Smooth muscle cell (in vitro differentiated cells): Measurements from ENCODE around the gene PDZRN3. TPM values are rescaled to one million over a fixed set of nuclear protein-coding genes. Genes with fewer than 3 reads are reported as not detected.

ENCODE experiments used
- DNase-seq: peaks from one replicate; lab custom pipeline; 2025; ENCODE audit not compliant: unreplicated experiment; lab: John Stamatoyannopoulos, UW
- H2AFZ ChIP-seq: fragments of 200-600 bp; sonication (generic); 2 replicates; pipeline ENCODE4 v1.6.0; 2016; ENCODE audit warnings: antibody characterized with exemption, low read depth, mild to moderate bottlenecking
- H3F3A ChIP-seq: fragments of 200-600 bp; sonication (generic); 2 replicates; pipeline ENCODE4 v1.6.0; 2017; ENCODE audit warnings: antibody characterized with exemption, low read depth
- H3K27ac ChIP-seq: fragments of 200-600 bp; sonication (generic); 2 replicates; pipeline ENCODE4 v1.5.1; 2016; ENCODE audit warnings: low read depth, mild to moderate bottlenecking
- H3K27me3 ChIP-seq: fragments of 200-600 bp; sonication (generic); 2 replicates; pipeline ENCODE4 v1.6.1; 2016; ENCODE audit warnings: low read depth, mild to moderate bottlenecking
- H3K36me3 ChIP-seq: fragments of 200-600 bp; sonication (generic); 2 replicates; pipeline ENCODE4 v1.5.1; 2016; ENCODE audit warnings: low read depth
- H3K4me1 ChIP-seq: fragments of 200-600 bp; sonication (generic); 2 replicates; pipeline ENCODE4 v1.5.1; 2016; ENCODE audit warnings: low read depth
- H3K4me2 ChIP-seq: fragments of 200-600 bp; sonication (generic); 2 replicates; pipeline ENCODE4 v1.6.0; 2016; ENCODE audit warnings: mild to moderate bottlenecking
- H3K4me3 ChIP-seq: fragments of 200-600 bp; sonication (generic); 2 replicates; pipeline ENCODE4 v1.5.1; 2016; ENCODE audit warnings: mild to moderate bottlenecking
- H3K79me2 ChIP-seq: fragments of 200-600 bp; sonication (generic); 2 replicates; pipeline ENCODE4 v1.6.0; 2016; ENCODE audit warnings: low read depth, mild to moderate bottlenecking
- H3K9ac ChIP-seq: fragments of 200-600 bp; sonication (generic); 2 replicates; pipeline ENCODE4 v1.6.0; 2016; ENCODE audit warnings: low read depth
- H3K9me3 ChIP-seq: fragments of 200-600 bp; sonication (generic); replicated peaks from 2 replicates; pipeline ENCODE4 v1.5.1; 2016; ENCODE audit warnings: low read depth
- H4K20me1 ChIP-seq: fragments of 200-600 bp; sonication (generic); 2 replicates; pipeline ENCODE4 v1.6.0; 2016; ENCODE audit warnings: low read depth
- WGBS: methylation state at CpG from one replicate; pipeline ENCODE4 v1.1.7; 2016; ENCODE audit warnings: low lambda C conversion rate; 5-methylcytosine and 5-hydroxymethylcytosine counted together
- polyA plus RNA-seq: library from polyadenylated mRNA; unstranded; fragments of >200 nt; fragmentation: Nextera tagmentation; extraction: Ambion mirVana; gene quantifications from 2 replicates; pipeline ENCODE4 v1.2.1, GENCODE V29; 2016
- total RNA-seq: library from RNA; depleted of rRNA; stranded (reverse); fragments of >200 nt; gene quantifications from 2 replicates; pipeline ENCODE4 v1.2.3, GENCODE V29; 2014
- TF ChIP-seq, protein P1 (sequence below): fragments of 200-600 bp; sonication (generic); IDR thresholded peaks from 2 replicates; pipeline ENCODE4 v1.5.1; 2017; ENCODE audit warnings: borderline replicate concordance, mild to moderate bottlenecking, antibody characterized with exemption; ENCODE audit not compliant: insufficient read depth, poor library complexity, severe bottlenecking

The PDZRN3 gene
- total and polyA plus RNA-seq, 2 experiments from 2014 or later, result 99.5 to 128 TPM

DNA sequence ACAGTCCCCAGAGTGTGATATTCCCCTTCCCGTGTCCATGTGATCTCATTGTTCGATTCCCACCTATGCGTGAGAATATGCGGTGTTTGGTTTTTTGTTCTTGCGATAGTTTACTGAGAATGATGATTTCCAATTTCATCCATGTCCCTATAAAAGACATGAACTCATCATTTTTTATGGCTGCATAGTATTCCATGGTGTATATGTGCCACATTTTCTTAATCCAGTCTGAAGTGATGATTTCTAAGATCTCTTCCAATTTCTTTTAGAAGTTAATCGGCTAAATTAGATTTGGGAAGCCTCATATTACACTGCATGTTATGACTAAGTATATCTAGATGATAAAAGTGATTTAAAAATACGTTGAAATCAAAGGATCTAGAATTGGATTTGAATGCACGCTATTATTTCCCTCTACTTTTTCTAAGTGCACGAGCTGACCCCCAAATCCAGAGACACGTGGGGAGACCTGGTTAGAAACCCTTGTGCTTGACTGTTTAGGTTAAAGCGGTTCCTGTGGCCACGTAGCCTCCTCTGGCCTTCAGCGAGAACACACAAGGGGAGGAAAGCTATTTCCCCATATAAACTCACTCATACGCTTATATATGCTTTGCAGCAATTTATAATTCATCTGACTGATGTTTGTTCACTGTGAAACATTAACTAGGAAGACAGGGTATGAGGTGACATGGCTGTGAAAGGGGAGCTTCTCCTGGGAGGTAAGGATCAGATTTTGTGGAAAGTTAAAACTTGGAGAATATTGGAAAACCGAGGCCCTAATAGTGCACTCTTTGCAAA, 243.8 kb downstream of the PDZRN3 start:
- Histone ChIP-seq H3K79me2 (no peaks in the 10 kb centered on the region), H3K4me3 (no peak overlapping the region), H3K27ac (no peak overlapping the region), H3K27me3 (no peaks in the 10 kb centered on the region), H3K9ac (no peak overlapping the region), H3K9me3 (no peaks in the 10 kb centered on the region), H3K4me1 (peaks cover 7% of the 10 kb centered on the region), H2AFZ (no peak overlapping the region), H3F3A (peaks cover 14% of the 10 kb centered on the region), H3K4me2 (no peak overlapping the region), H3K36me3 (peaks cover 23% of the 10 kb centered on the region), H4K20me1 (peaks cover 26% of the 10 kb centered on the region)
- WGBS, result 92% methylated on average over 15 of the region's 15 CpGs
- no peak for DNase-seq
- TF ChIP-seq, protein P1, sequence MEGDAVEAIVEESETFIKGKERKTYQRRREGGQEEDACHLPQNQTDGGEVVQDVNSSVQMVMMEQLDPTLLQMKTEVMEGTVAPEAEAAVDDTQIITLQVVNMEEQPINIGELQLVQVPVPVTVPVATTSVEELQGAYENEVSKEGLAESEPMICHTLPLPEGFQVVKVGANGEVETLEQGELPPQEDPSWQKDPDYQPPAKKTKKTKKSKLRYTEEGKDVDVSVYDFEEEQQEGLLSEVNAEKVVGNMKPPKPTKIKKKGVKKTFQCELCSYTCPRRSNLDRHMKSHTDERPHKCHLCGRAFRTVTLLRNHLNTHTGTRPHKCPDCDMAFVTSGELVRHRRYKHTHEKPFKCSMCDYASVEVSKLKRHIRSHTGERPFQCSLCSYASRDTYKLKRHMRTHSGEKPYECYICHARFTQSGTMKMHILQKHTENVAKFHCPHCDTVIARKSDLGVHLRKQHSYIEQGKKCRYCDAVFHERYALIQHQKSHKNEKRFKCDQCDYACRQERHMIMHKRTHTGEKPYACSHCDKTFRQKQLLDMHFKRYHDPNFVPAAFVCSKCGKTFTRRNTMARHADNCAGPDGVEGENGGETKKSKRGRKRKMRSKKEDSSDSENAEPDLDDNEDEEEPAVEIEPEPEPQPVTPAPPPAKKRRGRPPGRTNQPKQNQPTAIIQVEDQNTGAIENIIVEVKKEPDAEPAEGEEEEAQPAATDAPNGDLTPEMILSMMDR, result no peak

DNA sequence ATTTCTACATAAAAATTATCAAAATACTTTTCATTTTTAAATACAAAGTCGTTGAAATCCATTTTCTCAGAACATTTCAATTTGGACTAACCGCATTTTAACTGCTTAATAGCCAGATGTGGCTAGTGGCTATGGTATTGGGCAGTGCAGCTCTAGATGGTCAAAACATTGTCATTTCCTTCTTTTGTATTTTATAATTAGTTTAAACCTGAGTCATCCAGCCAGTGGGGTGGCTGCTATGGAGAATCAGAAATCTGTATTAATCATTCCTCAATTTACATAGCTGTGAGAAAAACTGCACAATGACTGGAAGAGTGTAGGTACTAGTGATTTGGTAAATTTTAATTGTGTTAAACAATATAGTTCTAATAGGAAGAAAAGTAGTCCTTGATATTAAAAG, 245.3 kb downstream of the PDZRN3 start:
- TF ChIP-seq, protein P1, result no peak
- Histone ChIP-seq H3K27me3 (no peaks in the 10 kb centered on the region), H3F3A (peaks cover 14% of the 10 kb centered on the region), H3K4me2 (no peak overlapping the region), H3K9ac (no peak overlapping the region), H2AFZ (no peak overlapping the region), H3K4me3 (no peak overlapping the region), H3K27ac (no peak overlapping the region), H3K9me3 (no peaks in the 10 kb centered on the region), H3K36me3 (peaks cover 10% of the 10 kb centered on the region), H4K20me1 (peaks cover 26% of the 10 kb centered on the region), H3K4me1 (peaks cover 7% of the 10 kb centered on the region), H3K79me2 (no peaks in the 10 kb centered on the region)
- WGBS, result 89% methylated on average over 2 of the region's 2 CpGs
- DNase-seq, result no peak

DNA sequence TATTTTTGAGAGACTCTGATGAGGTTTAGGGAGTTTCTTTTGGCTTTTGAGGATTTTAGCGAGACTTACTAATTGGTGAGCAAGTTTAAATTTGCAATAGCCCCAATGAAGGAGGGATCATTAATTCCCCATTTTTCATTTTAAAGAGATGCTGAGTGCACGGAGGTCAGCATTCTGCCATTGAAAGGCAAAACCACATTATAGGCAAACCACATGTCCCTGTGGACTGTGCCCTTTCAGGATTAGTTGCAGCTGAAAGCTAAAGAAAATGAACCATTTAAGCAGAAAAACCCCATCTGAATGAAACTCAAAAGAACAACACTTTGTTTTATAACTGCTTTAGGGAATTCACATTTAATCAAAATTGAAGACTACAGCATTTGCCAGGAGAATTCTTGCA, 246.5 kb downstream of the PDZRN3 start:
- 70% methylated on average over 2 of the region's 2 CpGs for WGBS
- peaks cover 10% of the 10 kb centered on the region for H3K36me3 ChIP-seq

More for the DNA sequence above, 246.5 kb downstream of the PDZRN3 start:
- Histone ChIP-seq H4K20me1 (peaks cover 26% of the 10 kb centered on the region), H2AFZ (no peak overlapping the region), H3K9ac (no peak overlapping the region), H3K4me3 (no peak overlapping the region), H3K4me2 (no peak overlapping the region), H3K79me2 (no peaks in the 10 kb centered on the region), H3K9me3 (no peaks in the 10 kb centered on the region), H3K4me1 (peaks cover 7% of the 10 kb centered on the region), H3K27ac (no peak overlapping the region), H3F3A (peaks cover 14% of the 10 kb centered on the region), H3K27me3 (no peaks in the 10 kb centered on the region)
- TF ChIP-seq, protein P1, result no peak
- DNase-seq, result no peak
